NCI-H69 (cell line): ENCODE data around the gene SLC22A23.

Experiments
- DNase-seq: peaks from one replicate; lab custom pipeline; 2025; lab: John Stamatoyannopoulos, UW

The SLC22A23 gene

DNA sequence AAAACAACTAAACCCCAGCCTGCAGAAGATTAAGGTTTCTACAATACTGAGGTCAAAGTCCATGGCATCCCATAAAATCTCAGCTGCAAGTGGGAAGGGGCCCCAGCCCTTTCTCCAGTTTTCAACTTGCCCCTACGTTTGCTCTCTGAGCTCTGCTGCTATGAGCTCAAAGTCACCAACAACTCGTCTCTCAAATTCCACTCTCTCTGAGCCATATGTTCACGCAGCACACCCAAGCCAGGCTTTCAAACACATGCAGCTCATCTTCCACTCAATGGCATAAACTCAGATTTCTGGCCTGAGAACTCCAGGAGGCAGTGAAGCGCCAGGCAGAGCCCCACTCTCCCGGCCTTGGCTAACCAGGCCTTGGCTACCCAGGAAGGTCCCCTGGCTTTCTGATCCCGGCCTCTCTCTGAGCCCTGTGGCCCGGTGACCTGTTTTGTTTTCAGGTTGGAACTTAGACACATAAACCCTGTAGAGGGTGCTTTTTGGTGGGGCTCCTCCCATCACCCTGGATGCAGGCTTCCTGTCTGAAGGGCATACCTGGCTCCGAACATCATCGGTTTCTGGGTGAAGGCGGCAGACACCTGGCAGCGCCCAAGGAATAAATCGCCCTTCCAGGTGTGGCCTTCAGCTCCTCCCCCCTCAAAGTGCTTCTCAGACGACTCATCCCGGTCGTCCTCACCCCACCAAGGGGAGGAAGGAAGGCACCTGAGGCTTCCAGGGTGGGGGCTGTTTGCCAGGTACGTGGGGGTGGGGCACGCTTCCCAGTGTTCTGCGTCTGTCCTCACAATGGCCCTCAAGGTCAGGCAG is 12.4 kb downstream of the SLC22A23 start:
- DNase-seq, result peak; percentile 68

GRCh38 chr6:3443221-3443515 is 13.7 kb downstream of the SLC22A23 start:
- no peak for DNase-seq

GRCh38 chr6:3442431-3443220 is 14.2 kb downstream of the SLC22A23 start:
- no peak for DNase-seq

DNA sequence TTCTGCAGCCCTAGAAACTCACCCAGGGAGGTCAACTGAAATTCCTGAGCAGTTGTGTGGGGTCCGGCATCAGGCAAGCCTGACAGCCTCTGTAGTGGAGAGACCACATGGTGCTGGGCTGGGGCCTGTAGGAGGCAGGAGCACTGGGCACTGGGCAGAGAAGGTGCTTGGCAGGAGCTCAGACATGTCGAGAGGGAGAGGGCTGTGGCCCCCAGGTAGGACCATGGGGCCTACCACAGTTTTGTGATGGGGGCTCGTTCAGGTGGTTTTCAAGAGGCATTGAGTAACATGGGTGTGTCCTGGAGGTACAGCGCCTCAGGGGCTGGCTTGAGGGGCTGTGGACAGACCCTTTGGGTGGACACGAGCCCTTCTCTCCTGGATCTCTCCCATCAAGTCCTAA is 15.9 kb downstream of the SLC22A23 start:
- DNase-seq, result no peak

DNA sequence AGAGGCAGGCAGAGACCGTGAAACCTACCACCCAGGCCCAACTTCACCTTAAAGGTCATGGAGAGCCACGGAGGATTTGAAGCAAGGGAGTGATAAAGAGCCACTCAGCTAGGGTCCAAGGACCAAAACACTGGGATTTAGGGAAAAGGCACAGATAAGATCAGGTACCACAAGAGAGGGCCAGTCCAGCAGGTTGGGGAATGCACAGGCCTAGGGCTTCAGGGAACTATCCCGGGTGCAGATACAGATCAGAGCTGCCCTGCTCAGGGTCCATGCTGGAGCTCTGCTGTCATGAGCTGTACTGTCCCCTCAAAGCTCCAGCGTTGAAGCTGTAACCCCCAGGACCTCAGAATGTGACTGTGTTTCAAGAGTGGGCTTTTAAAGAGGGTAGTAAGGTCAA is 16.9 kb downstream of the SLC22A23 start:
- DNase-seq, result no peak

- DNase-seq, result peak; percentile 99
Observed at GRCh38 chr6:3438190-3439167, 18.4 kb downstream of the SLC22A23 start.

- peak; percentile 45 for DNase-seq
Observed at GRCh38 chr6:3433005-3433404, 23.8 kb downstream of the SLC22A23 start.

DNA sequence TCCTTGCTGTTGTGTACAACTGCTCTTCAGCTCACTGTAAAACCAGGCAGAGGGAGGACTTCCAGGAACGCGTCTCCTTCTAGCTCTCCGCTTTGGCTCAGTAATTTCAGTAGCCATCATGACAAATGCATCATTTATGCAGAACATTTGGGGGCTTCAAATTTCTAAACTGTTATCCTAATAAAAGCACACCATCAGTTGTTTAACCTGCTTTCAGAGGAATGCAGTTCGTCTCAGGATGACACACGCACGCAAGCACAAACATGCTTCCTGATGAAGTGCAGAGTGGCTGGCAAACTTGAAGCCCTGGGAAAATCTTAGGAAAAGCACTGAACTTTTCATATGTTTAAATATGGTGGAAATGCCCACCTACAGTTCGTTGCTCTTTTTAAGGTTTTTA is 24.4 kb downstream of the SLC22A23 start:
- DNase-seq, result no peak

GRCh38 chr6:3431994-3432393 is 24.9 kb downstream of the SLC22A23 start:
- DNase-seq, result no peak

GRCh38 chr6:3429211-3429610 is 27.6 kb downstream of the SLC22A23 start:
- DNase-seq, result no peak

DNA sequence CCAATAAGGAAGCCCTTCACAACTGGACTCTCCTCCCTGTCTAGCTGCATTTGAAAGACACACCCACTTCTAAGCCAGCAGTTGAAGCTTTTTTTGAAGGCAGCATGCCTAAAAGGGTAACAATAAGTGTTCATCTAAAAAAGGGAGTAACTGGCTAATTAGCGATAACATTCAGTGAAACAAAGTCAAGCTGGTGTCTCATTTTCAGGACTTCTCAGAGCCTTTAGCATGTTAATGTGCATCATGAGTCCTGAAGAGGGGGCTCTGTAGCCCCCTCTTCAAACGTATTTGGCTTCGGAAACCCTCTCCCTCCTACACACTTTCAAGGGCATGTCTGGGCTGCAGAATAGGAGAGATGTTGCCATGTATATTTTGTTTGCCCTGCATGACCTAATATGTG is 28.1 kb downstream of the SLC22A23 start:
- DNase-seq, result no peak

DNA sequence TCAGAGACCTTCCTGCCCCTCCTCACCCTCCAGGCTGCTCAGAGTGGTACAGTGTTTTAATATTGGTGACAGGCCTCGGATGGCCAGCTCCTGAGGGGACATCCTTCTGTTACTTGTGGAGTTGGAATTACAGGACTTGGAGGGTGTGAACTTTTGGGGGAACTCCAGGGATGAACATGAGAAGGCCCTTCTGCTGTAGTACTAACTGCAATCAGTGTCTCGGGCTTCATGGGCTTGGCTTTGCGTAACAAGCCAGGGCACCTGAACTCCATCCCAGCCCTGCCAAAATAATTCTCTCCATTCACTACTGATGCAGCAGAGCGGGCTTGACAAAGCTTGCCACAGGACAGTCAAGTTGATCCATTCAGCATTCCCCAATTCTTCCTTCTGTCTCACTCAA is 28.6 kb downstream of the SLC22A23 start:
- no peak for DNase-seq

DNA sequence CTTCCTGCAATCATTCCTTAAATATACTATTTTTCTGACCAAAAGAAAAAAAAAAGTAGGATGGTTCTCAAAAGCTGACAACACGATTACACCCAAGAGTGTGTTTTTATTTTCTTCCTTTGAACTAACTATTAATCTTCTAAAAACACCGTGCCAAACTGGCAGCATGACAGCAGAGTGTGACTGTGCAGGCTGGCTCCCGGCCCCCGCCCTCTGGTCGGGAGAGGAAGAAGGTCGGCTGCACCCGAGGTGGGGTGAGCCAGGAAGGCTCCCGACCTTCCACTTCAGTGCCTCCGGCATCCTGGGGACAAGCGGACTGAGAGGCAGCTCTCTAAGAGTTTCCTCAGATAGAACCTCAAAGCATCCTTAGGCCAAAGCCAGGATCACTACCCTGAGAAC is 29.2 kb downstream of the SLC22A23 start:
- DNase-seq, result no peak

- DNase-seq, result peak; percentile 76
Observed at GRCh38 chr6:3426927-3427686, 29.7 kb downstream of the SLC22A23 start.

DNA sequence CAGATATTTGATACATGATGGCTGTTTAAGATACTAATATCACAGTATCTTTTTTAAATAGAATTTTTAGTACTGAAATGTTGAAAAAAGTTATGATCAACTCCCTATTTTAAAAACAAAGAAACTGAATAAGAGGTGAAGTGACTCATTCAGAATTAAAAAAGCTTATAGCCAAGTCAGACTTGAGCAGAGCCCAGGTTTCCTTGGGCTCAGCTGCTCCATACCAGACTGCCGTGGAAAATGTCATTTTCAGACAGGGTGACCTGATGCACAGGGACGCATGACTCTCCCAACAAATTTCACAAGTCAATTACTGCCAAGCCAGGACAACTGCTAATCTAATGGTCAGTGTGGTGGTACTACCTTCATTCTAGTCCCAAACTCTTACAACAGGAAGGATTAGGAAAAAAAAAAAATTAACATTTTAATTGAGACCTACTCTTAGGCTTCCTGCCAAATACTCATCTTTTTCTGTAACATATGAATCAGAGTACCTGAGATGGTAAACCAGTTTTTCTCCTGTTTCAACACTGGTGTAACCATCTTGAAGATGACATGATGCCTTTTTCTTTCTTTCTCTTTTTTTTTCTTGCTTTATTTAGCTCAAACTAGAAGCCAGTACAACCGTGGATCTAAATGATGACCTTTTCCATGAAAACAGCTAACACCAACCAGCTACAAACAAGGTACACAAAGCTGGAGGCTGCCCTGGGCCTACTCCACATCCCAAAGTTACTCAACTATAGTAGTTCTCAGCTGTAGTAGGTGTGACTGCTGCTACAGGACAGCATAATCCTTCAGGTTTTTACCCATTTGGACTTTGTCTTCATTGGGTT is 30.5 kb downstream of the SLC22A23 start:
- DNase-seq, result no peak

DNA sequence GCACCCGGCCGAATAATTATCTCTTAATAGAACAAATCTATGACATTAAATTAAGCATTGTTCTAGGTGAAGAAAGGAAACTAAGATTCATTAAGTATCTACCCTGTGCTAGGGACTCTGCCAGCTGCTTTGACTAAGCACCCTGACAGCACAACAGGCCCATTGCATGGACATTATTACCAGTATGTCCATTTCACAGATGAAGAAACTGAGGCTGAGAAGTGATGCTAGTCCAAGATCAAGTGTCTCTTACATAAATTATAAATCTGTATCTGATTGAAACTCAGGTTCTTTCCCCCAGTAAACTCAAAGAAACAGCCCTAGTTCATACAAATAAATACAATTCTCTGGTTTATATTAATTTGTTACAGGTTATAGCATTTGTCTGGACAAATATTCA is 31.3 kb downstream of the SLC22A23 start:
- DNase-seq, result no peak

- DNase-seq, result peak; percentile 21
Observed at GRCh38 chr6:3424185-3424927, 32.5 kb downstream of the SLC22A23 start.

DNA sequence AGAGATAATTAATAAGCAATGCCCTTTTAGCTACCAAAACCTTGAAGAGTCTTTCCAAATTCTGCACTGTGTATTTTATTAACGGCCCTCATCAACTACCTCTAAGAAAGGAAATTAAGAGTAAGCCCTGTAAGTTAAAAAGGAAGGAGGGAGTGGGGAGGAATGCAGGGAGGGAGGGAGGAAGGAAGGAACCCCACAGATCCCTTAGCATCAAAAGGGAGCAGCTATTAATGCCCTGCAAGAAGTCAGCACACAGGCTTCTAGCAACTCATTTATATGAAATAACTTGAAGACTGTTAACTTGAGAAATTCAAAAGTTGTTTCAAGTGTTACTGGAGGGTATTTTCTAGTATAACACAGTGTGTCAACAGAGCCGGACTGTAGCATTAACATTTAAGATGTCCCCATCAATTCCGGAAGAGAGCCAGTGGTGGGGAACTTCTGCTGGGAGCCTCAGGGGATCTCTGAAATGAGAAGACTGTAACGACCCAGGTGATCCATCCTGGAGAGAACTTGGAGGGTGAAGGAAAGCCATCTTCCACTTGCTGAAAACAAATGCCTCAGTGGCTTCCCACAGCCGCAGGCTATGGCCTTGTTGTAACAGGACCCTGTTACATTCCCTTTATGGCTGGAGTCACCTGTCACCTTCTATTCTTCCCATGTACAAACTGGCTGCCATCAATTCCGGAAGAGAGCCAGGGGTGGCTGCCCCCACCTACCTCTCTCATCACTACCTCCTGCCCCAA is 33.2 kb downstream of the SLC22A23 start:
- no peak for DNase-seq

GRCh38 chr6:3422435-3423070 is 34.3 kb downstream of the SLC22A23 start:
- peak; percentile 81 for DNase-seq
